GM19397 (cell line): ENCODE measurements around the gene ZNF805.
"Not testable (repeated sequence)": the region's sequence is repeated elsewhere in the genome, so short reads cannot be mapped to it uniquely, and the experiment has no call there.

ENCODE experiments used
- ATAC-seq: cut with Tn5 transposase; IDR thresholded peaks from one replicate; pipeline ENCODE4 v1.9.1; 2021; ENCODE audit warnings: mild to moderate bottlenecking, moderate library complexity; ENCODE audit not compliant: unreplicated experiment

Gene ZNF805

DNA sequence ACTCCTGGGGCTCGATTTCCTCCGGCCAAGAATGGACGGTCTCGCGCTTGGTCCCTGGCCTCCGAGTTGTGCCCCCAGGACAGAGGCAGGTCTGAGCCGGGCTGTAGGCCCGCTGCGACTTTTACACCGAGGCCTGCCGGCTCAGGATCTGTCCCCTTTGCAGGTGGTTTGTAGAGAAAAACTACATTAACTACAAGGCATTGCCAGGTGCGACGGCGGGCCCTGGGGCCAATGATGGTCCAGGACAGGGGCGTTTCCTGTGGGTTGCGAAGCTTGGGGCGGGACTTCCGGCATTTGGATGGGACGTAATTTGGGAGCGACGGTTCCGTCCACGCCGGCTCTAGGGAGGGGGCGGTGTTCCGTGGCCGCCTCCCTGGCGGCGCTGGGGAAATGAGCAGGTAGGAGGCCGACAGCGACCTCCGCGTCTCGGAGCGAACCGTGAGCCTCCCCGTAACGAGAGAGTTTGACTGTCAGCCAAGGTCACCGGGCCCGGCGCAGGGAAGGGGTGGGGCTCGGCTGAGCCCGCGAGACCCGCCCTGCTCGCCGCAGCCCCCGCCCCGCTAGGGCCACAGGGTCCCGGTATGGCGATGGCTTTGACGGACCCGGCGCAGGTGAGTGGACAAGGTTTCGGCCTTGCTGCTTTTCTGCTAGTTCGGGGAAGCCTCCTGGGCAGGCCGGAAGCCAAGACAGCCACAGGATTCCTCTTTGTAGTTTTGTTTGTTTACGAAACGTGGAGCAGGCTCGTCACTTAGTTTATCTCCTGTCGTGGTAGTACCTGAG lies at the start of gene ZNF805:
Gene ZNF805, plus strand, starts transcription at position 322 of the 780 bp plus-strand sequence. Its CDS starts 260 bp downstream, at position 582.
- peak; percentile 95 for ATAC-seq

DNA sequence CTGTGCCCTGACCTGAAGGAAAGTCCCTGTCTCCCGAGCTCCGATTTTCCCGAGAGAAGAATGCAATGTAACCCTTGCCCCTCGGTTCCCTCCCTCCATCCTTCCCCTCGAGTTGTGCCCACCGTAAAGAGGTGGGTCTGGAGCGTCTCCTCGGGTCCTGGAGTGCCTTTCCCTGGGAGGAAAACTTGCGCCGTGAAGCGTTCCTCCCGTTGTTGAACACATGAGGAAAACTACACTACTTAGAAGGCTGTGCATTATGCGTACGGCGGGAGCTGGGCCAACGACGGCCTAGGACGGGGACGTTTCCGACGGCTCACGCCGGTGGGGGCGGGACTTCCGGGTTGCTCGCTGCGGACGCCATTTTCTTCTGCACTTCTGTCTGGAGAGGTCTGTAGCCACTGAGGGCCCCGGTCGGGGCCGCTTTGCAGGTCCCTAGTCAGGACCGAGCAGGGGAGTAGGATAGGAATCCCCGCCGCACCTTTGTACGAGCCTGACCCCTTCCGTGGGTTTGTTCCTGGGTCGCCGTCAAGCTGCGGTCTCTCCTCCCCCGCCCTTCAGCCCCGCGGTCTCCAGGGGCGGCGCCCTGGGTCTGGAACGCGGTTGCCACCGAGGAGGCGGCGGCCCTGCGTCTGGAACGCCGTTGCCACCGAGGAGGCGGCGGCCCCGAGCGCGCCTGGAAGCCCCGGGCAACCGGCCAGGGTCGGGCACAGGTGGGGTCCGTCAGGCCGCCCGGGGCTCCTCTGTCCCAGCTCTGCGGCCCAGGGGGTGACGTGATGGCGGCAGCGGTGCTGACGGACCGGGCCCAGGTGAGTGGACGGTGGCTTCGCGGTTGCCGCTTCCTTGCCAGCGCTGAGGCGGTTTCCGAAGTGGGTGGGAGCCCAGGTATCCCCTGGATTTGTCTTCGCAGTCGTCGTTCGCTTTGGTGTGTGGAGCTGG lies 49.0 kb upstream of the ZNF805 start, which contains the start of gene ZNF264:
Gene ZNF264, plus strand, starts transcription at position 360 of the 936 bp plus-strand sequence. Its CDS starts 414 bp downstream, at position 774.
- ATAC-seq: peak; percentile 95

DNA sequence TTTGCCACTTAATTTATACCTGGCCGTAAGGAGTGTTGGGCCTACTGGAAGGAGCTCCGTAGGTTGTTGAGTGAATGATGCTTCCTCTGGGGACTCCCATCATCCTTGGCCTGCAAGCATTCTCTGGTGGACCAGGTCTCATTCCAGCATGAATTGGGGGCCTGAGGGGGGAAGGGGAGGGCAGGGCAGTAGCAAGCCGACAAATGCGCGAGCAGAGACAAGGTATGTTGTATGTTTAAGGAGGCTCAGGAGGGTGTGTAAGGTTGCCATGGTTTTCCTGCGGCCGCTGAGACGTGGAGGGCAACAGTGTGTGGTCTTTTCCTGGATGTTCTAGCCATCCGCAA lies 48.4 kb upstream of the ZNF805 start:
- ATAC-seq: peak; percentile 4

DNA sequence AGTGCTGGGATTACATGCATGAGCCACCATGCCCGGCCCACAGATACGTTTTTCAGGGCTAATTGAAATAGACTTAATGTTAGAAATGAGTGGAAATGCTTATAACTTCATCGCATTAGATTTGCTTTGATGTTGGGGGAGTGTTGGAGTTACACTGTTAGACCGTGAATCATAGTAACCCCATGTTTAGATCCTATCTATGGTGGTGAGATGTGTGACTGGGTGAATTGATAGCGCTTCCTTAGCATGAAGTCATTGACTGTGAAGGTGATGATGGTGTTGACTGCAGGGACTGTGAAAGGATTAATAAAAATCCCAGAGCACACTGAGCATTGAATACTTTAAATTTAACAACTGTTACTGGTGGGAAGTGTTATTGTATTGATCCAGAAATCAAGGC lies 47.4 kb upstream of the ZNF805 start:
- ATAC-seq: no peak

DNA sequence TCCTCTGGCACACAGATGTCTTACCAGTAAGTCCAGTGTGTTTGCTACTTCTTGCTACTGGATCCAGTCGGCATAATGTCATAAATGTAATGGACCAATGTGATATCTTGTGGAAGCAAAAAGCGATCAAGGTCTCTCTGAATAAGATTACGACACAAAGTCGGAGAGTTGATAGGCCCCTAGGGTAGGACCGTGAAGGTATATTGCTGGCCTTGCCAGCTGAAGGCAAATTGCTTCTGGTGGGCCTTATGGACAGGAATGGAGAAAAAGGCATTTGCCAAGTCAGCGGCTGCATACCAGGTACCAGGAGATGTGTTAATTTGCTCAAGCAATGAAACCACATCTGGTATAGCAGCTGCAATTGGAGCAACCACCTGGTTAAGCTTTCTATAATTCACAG lies 42.6 kb upstream of the ZNF805 start:
- ATAC-seq: not testable (repeated sequence)

DNA sequence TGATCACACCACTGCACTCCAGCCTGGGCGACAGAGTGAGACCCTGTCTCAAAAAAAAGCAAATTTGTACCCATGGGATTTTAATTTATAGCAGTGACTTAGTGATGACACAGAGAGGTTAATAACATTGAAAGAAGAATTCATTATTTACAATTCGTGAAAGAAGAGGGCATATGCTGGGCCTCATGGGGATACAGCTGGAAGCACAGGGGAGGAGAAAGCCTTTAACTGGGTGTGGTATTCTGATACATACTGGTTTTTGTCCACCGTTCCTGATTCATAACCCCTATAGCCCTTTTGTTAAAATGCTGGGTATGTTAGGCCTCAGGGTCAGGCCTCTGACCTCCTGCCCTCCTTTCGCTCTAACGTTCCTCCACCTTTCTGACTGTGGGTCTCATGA lies 38.3 kb upstream of the ZNF805 start:
- ATAC-seq: no peak

DNA sequence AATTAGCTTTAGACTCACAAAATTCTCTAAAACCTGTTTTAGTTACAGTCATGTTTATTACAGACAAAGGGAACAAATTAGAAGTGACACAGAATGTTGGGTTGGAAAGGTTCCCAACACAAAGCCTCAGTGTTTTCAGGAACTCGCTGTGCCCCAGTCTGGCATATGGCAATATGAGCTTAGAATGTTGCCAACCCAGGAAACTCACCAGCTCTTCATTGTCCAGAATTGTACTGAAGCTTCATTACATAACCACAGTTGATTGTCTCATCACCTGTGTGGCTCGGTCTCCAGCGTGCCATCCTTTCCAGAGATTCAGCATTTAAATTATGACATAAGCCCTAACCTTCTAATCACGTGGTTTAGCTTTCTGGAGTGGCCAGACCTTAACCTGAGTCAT lies 30.1 kb upstream of the ZNF805 start:
- no peak for ATAC-seq

DNA sequence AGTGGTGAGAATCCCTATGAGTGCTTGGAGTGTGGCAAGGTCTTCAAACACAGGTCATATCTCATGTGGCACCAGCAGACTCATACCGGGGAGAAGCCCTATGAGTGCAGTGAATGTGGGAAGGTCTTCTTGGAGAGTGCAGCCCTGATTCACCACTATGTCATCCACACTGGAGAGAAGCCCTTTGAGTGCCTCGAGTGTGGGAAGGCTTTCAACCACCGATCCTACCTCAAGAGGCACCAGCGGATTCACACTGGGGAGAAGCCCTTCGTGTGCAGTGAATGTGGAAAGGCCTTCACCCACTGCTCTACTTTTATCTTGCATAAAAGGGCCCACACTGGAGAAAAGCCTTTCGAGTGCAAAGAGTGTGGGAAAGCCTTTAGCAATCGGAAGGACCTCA lies 28.3 kb upstream of the ZNF805 start:
- ATAC-seq: no peak

DNA sequence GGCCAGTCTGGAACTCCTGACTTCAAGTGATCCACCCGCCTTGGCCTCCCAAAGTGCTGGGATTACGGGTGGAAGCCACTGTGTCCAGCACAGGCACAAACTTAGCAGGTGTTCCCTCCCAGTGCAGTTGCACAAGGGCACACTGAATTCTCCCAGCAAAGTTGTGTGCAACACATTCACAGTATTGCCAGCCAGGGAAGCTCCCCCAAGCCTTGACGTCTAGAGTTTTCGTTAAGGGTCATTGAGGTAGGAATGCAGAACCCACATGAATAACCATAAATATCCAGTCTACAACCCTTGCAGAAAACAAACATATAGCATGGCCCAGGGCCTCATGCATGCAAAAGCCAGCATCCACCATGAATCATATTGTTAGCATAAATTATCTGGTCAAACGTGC lies 12.9 kb upstream of the ZNF805 start:
- no peak for ATAC-seq

DNA sequence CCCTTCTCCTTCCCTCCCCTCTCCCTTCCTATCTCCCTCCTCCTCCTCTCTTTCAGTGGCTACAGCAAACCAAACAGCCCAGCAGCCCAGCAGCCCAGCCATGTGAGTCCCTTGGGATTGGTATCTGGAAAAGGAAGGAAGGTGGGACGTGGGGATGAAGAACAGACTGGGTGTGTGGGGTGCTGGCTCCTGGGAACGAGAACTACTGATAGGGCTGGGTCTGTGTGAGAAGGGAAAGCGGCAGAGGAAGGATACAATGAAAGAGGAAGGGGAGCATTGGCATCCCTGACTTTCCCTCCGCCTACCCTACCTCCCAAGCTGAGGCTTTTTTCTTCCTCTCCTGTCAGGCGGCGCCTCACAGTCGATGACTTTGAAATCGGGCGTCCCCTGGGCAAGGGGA lies 8.7 kb upstream of the ZNF805 start:
- no peak for ATAC-seq

DNA sequence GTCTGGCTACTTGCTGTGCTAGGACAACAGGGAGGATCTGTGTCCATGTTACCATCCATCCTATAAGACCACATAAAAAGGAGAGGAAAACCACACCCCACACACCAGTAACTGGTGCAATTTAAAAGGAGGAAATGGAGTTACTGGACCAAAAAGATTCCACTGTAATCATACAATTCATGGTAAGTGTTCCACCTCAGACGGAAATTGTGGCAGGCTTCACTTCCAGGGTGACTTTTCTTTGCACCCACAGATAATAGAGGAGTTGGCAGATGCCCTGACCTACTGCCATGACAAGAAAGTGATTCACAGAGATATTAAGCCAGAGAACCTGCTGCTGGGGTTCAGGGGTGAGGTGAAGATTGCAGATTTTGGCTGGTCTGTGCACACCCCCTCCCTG lies 7.2 kb upstream of the ZNF805 start:
- ATAC-seq: no peak

DNA sequence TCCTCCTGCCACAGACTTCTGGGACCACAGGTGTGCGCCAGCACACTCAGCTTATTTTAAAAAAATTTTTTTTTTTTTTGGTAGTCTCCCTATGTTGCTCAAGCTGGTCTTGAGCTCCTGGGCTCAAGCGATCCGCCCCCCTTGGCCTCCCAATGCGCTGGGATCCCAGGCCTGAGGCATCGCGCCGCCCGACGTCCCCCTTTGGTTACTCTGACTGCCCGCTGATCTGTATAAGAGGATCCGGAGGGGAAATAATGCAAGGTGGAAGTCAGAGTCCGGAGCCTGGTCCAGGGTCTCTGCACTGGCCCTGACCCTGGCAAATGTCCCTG lies 486 bp upstream of the ZNF805 start:
- ATAC-seq: no peak

DNA sequence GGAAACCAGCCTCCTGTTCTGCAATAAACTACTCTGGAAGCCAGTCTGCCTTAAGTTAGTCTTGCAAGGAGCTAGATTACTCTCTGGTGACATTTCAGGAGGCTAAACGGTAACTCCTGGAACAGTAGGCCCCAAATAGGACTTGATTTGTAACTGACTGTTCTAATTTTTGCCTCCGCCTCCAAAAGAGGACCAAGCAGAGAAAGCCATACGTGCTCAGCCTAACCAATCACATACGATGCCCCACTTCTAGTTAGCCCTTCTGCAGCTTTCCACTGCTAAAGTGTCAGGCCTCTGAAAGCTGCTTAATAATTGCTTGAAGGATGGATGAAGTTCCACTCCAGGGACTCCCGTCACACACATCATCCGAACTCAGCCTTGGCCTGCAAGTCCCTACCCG lies 744 bp downstream of the ZNF805 start:
- ATAC-seq: no peak

DNA sequence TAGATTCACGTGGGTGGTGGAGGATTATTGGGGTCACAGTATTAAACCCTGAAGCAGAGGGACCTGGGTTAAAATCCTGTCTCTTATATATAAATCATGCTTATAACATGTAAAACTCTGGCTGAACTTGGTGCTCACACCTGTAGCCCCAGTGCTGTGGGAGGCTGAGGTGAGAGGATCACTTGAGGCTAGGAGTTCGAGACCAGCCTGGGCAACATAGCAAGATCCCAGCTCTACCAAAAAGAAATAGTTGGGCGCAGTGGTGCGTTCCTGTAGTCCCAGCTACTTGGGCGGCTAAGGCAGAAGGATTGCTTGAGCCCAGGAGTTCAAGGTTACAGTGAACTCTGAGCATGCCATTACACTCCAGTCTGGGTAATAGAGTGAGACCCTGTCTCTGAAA lies 2.4 kb downstream of the ZNF805 start:
- ATAC-seq: no peak

DNA sequence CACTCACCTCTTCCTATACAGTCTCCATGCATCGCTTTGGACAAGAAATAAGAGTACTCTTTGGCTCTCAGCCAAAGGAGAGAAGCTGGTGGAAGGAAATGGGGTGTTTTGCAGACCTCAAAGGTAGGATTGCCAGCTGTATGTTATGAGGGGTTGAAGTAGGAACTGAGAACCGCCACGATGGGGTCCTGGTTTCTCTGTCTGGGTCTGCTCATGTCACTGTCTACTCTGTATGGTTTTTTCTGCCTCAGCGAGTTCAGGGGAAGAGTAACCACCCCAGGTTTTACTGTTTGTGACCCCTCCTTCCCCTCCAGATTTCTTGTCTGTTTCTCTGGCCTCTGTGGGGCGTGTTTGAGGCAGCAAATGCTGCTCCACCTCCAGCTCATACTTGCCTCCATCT lies 4.1 kb downstream of the ZNF805 start:
- ATAC-seq: no peak

DNA sequence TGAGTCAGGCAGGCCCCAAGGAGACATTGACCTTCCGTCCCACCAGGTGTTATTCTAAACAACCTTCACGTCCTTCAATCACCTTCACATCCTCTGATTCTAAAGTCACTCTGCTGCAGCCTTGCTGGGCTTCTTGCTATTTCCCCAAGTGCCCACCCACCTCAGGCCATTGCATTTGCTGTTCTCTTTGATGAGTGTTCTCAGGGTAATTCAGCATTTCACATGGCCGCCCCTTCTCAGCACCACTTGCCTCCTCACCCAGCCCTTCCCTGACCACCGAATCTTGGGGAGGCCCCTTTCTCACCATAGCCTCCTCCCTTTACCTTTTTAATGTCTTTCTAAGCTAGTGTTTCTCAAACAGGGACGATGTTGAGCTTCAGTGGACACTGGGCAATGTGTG lies 4.6 kb downstream of the ZNF805 start:
- no peak for ATAC-seq

DNA sequence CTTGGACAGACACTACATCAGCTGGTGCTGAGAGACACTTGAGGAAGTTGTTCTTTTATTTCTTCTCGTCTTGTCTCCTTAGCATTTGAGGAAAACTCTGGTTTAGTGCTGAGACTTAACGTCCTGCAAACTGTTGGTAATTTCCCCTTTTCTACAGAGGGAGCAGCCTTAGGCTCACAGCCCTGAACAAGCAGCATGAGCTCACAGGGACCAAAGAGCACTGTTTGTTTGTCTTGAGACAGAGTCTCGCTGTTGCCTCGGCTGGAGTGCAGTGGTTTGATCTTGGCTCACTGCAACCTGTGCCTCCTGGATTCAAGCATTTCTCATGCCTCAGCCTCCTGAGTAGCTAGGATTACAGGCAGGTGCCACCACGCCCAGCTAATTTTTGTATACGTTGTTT lies 5.5 kb downstream of the ZNF805 start:
- no peak for ATAC-seq

DNA sequence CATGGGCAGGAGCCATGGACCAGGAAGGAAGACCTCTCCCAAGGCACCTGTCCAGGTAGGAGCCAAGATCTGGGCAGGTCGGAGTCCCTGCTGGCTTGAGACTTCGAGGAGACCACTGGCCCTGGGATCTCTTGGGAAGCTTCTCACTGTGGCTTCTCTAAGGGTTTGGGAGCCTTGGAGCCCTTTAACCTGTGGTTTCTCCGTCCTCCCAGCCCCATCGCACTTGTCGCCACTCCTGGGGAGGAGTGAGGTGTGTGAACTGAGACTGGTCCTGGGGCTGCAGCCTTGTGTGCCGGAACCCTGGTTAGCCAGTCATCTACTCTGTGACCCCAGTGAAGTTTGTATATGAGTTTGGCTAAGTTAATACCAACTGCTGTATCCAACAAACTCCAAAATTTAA lies 8.2 kb downstream of the ZNF805 start:
- ATAC-seq: no peak

DNA sequence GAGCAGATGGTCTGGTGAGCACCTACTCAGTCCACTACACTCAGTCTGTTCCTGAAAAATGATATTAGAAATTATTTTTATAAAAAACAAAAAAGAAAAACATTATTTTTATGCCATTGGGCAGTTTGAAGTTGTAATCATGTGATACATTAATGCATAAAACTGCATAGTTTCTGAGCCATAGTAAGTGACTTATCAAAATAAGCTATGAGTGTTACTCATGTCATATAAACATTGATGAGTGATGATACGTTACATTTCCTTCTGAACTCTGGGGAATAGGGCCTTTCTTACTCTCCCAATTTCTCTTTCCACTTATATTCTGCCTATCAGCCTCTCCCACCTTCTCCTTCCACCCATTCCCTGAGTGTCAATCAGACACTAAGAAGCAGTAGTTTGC lies 8.9 kb downstream of the ZNF805 start:
- no peak for ATAC-seq

DNA sequence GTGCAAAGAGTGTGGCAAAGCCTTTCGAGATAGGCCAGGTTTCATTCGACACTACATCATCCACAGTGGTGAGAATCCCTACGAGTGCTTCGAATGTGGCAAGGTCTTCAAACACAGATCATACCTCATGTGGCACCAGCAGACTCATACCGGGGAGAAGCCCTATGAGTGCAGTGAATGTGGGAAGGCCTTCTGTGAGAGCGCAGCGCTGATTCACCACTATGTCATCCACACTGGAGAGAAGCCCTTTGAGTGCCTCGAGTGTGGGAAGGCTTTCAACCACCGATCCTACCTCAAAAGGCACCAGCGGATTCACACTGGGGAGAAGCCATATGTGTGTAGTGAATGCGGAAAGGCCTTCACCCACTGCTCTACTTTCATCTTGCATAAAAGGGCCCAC lies 13.3 kb downstream of the ZNF805 start:
- not testable (repeated sequence) for ATAC-seq

DNA sequence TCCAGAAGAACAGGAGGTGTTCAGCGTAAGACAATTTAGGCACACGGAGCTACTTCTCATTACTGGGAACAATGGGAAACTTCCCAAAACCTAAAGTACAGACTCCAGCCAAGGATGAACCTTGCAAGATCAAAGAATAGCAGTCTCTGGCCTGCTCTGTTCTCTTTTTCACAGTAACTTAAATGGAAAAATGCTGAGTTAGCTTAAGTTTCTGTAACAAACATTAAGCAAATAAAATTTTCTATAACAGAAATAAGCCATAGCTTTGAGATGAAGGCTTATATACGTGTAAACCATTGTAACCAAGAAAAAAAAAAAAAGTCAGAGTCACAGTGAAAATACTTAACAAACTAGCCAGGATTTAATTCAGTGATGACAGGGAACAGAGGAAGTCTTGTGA lies 21.6 kb downstream of the ZNF805 start:
- no peak for ATAC-seq

DNA sequence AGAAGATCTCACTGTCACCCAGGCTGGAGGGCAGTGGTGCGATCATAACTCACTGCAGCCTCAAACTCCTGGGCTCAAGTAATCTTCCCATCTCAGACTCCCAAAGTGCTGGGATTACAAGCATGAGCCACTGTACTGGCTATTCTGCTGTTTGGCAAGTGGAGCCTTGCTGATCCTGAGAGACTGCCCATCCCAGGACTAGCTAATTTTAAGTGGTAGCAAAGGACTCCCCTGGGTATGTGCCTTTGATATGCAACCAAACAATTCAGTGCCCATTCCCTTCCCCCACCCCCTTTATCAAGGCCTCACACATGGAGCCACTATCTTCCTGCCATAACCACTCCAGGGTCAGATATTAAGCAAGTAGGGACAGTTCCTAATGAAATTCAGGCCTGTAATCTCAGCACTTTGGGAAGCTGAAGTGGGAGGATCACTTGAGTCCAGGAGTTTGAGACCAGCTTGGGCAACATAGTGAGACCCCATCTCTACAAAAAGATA lies 22.9 kb downstream of the ZNF805 start:
- no peak for ATAC-seq
